Fibroblast of skin of right biceps (primary cell): ENCODE data around the gene ZNF81.
"Not testable (repeated sequence)": the region's sequence is repeated elsewhere in the genome, so short reads cannot be mapped to it uniquely, and the experiment has no call there.

Experiments used
- DNase-seq: peaks from one replicate; pipeline ENCODE4 v3.0.0-alpha.2; 2013

The ZNF81 gene

GRCh38 chrX:47846040-47846439, 9.3 kb downstream of the ZNF81 start:
- DNase-seq = no peak

- no peak for DNase-seq
Measured at GRCh38 chrX:47849778-47850177, 13.1 kb downstream of the ZNF81 start.

DNA sequence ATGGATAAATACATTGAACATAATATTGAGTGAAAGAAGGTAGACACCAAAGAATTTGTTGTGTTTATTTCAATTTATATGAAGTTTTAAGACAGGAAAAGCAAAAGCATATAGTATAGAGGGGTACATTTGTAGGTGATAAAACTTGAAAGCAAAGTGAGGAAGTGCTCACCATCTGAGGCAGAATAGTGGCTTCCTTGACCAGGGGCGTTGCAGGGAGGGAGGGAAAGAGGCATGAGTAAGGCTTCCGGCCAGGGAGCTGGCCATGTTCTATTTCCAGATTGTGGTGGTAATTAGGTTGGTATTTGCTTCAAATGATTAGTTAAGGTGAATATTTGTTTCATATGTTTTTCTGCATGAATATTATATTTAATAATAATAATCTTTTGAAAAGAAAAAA, 13.7 kb downstream of the ZNF81 start:
- DNase-seq = not testable (repeated sequence)

DNA sequence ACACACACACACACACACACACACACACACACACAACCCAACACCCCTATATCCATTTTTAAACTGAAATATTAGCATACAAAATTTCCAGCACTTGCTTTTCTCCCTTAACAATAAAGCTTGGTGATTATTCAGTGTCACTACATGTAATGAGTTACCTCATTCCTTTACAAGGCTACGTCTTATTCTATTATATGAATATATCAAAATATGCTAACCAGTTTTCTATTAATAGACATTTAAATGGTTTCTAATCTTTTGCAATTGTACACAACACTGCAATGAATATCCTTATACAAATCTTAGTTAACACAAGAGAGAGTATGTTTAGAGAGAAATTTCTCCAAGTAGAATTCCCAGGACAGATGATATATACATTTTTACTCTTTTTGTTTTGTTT, 14.2 kb downstream of the ZNF81 start:
- no peak for DNase-seq

DNA sequence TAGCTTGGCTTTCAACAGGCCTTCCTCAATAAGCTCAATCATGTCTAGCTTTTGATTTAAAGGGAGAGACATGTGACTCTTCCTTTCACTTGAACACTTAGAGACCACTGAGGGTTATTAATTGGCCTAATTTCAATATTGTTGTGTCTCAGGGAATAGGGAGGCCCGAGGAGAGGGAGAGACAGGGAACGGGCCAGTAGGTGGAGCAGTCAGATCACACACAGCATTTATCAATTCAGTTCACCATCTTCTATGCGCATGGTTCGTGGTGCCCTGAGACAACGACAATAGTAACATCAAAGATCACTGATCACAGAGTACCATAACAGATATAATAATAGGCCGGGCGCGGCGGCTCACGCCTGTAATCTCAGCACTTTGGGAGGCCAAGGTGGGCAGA, 17.8 kb downstream of the ZNF81 start:
- peak; percentile 11 for DNase-seq

GRCh38 chrX:47859686-47860085, 23.0 kb downstream of the ZNF81 start:
- no peak for DNase-seq

GRCh38 chrX:47862680-47863079, 26.0 kb downstream of the ZNF81 start:
- DNase-seq = no peak

GRCh38 chrX:47863187-47863586, 26.5 kb downstream of the ZNF81 start:
- no peak for DNase-seq

- peak; percentile 4 for DNase-seq
Measured at GRCh38 chrX:47864300-47864699, 27.6 kb downstream of the ZNF81 start.

DNA sequence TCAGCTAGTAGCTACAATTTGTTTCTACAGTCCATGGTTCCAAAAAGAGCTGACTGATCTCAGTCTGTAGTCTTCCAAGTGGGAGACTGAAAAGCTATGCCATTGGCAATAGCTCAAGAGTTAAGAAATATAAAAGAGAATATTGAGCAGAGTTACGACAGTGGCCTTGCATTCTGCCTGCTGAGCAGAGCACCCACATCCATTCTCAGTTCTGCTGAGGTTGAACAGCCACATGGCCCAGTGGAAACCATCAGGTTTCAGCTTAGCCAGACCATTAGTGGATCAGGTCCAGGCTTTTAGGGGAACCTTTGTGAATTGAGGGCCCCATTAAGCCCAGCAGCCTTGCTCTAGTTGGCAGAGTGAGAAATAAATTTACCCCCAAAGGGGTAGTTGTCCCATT, 28.1 kb downstream of the ZNF81 start:
- DNase-seq = no peak

- no peak for DNase-seq
Measured at GRCh38 chrX:47873123-47873522, 36.4 kb downstream of the ZNF81 start.

DNA sequence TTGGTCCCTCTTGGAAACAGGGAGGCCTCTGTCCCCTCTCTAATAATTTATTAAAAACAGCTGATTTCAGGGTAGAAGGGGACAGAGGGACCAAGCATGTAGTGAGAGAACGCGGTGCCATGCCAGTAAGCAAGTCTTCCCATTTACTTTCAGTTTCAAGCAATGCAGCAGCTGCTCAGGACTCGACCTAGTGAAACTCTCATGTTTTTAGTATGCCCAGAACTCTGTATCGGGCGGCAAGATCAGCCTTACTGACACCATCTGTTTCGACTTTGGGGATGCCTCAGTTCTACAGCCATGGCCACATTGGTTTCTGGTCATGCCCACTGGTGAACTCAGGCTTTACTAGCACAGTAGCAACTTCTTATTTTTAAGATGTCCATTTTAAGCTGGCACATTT, 40.6 kb downstream of the ZNF81 start:
- DNase-seq = no peak

GRCh38 chrX:47878198-47878597, 41.5 kb downstream of the ZNF81 start:
- DNase-seq = no peak

DNA sequence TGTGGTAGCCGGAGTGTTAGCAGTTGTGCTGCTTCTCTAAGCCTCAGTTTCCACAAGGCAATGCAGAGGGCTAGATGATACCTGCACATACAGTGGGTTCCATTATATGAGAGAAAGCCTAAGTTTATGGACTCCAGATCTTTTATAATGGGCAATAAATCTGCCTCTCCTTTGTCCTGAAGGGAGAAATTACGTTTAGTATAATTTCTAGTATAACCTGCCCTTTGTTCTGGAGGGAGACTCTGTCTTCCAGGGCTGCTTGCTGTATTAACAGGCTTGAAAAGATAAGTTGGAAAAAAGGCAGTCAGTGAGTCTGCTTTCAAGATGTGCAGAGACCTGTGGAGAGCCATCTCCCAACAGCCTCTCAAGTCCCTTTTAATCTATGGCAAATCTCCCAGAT, 42.8 kb downstream of the ZNF81 start:
- DNase-seq = no peak

DNA sequence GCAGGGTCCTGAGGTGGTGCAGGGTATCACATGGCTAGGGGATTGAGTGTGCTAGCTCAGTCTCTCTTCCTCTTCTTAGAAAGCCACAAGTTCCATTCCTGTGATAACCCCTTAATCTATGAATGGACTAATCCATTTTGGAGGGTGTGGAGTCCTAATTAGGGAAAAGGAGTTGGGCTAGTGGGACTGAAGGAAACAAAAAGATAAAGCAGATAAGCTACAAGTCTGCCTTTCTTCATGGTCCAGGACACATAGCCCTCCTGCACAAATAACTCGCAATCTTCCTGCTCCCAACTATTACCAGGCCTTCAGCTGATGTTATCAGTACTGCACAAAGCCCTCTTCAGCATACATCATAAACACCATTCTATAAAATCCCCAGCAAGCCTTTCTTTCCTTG, 44.2 kb downstream of the ZNF81 start:
- DNase-seq = no peak

DNA sequence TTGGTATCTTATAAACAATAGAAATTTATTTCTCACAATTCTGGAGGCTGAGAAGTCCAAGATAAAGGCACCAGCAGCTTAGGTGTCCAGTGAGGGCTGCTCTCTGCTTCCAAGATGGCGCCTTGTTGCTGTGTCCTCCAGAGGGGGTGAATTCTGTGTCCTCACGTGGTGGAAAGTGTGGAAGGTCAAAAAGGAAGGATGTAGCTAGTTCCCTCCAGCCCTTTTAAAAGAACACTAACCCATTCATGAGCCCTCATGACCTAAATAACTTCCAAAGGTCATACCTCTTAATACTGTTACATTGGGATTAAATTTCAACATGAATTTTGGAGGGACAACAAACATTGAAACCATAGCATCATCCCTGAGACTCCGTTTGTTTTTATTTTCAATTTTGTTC, 48.8 kb downstream of the ZNF81 start:
- no peak for DNase-seq

DNA sequence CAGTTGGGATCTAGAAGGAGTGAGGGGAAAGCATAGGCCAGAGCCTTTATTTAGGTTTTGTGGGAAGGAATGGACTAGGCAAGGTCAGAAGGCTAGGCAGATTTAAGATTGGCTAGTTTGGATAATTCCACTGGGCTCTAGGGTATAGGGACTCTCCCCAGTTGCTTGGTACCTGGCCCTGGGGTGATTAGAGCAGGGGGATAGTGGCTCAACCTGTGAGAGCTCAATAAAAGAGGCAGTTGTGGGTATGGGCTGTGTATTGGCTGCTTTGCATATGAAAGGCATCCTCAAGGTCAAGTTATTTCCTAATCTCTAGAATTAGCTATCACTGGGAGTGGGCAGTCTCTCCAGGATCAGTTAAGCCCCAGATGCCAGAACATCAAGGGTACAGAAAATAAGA, 61.3 kb downstream of the ZNF81 start:
- DNase-seq = no peak

GRCh38 chrX:47900833-47901232, 64.1 kb downstream of the ZNF81 start:
- no peak for DNase-seq

DNA sequence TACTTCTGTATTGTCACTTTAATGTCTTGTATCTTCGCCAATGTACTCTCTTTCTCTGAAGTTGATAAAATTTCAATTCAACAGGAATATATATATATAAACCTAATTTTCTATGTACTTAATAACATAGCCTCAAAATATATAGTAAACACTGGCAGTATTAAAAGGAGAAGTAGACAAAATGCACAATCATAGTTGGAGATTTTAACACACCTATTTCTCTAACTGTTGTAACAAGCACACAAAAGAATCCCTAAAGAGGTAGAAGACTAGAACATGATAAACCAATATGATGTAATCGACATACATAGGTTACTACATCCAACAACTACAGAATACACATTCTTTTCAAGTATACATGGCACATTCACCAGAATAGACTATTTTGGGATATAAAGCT, 65.5 kb downstream of the ZNF81 start:
- DNase-seq = no peak

DNA sequence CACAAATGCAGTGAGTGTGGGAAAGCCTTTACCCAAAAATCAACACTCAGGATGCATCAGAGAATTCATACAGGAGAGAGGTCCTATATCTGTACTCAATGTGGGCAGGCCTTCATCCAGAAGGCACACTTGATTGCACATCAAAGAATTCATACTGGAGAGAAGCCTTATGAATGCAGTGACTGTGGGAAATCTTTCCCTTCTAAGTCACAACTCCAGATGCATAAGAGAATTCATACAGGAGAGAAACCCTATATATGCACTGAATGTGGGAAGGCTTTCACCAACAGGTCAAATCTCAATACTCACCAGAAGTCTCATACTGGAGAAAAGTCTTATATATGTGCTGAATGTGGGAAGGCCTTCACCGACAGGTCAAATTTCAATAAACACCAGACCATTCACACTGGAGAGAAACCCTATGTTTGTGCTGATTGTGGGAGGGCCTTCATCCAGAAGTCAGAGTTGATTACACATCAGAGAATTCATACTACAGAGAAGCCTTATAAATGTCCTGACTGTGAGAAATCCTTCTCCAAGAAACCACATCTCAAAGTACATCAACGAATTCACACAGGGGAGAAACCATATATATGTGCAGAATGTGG, 79.3 kb downstream of the ZNF81 start:
- no peak for DNase-seq

- no peak for DNase-seq
Measured at GRCh38 chrX:47918274-47918673, 81.6 kb downstream of the ZNF81 start.

GRCh38 chrX:47927212-47927611, 90.5 kb downstream of the ZNF81 start:
- DNase-seq = no peak

GRCh38 chrX:47931970-47932369, 95.3 kb downstream of the ZNF81 start:
- not testable (repeated sequence) for DNase-seq

GRCh38 chrX:47933946-47934345, 97.2 kb downstream of the ZNF81 start:
- no peak for DNase-seq

GRCh38 chrX:47936224-47936939, 99.7 kb downstream of the ZNF81 start:
- no peak for DNase-seq
